Tibial nerve (tissue), 4 donors: ENCODE measurements around the gene IGF1R. TPM values are rescaled to one million over a fixed set of nuclear protein-coding genes. Genes with fewer than 3 reads are reported as not detected.

Experiments used
- DNase-seq, 2 donors: peaks; one replicate each; pipeline ENCODE4 v3.0.0-alpha.2; 2019; ENCODE audit warnings: low spot score in 2 of 2
- H3K27ac ChIP-seq, 4 donors: fragments of 200-600 bp; sonication (generic) in 3 of 4; one replicate each; pipeline ENCODE4 v1.5.1; 2017 to 2019; ENCODE audit warnings: mild to moderate bottlenecking in 1 of 4
- H3K27me3 ChIP-seq, 2 donors: fragments of 200-600 bp; sonication (generic) in 1 of 2; one replicate each; pipeline versions ENCODE4 v1.5.1 to v1.6.0; 2017 to 2019
- H3K36me3 ChIP-seq, 3 donors: fragments of 200-600 bp; sonication (generic); one replicate each; pipeline ENCODE4 v1.5.1; 2018 to 2019
- H3K4me1 ChIP-seq, 4 donors: fragments of 200-600 bp; sonication (generic) in 3 of 4; one replicate each; pipeline ENCODE4 v1.5.1; 2017 to 2019
- H3K4me3 ChIP-seq, 4 donors: fragments of 200-600 bp; sonication (generic) in 3 of 4; one replicate each; pipeline ENCODE4 v1.5.1; 2017 to 2019; ENCODE audit warnings: mild to moderate bottlenecking in 1 of 4, moderate library complexity in 1 of 4
- H3K9me3 ChIP-seq, 4 donors: fragments of 200-600 bp; sonication (generic) in 3 of 4; one replicate each; pipeline ENCODE4 v1.5.1; 2017 to 2019
- CTCF ChIP-seq, 5 experiments: fragments of 200-600 bp in 3 of 5; fragments of 450-650 bp in 2 of 5; sonication (generic) in 3 of 5; IDR thresholded peaks; one replicate each; pipeline ENCODE4 v1.5.1; 2016 to 2019; ENCODE audit warnings: antibody characterized with exemption in 5 of 5, mild to moderate bottlenecking in 3 of 5, moderate library complexity in 2 of 5
- EP300 ChIP-seq, 2 donors: sonication (generic); formaldehyde crosslinking; IDR thresholded peaks; one replicate each; pipeline ENCODE4 v1.6.1; 2017; ENCODE audit warnings: antibody characterized with exemption in 2 of 2, mild to moderate bottlenecking in 1 of 2
- POLR2A ChIP-seq, 2 donors: fragments of 450-650 bp; IDR thresholded peaks; one replicate each; pipeline ENCODE4 v1.6.1; 2017; ENCODE audit warnings: antibody characterized with exemption in 2 of 2, mild to moderate bottlenecking in 2 of 2, moderate library complexity in 2 of 2
- WGBS, 2 donors: methylation state at CpG; one replicate each; pipeline ENCODE4 v1.1.5; 2018; 5-methylcytosine and 5-hydroxymethylcytosine counted together
- total RNA-seq, 4 donors: library from RNA; depleted of rRNA; stranded (reverse); fragments of >200 nt; gene quantifications; one replicate each; pipeline ENCODE4 v1.1.0, GENCODE V29; 2016

Gene IGF1R
- total RNA-seq, 4 donors from 2014 or later, result 82.5 to 164 (median 111) TPM

GRCh38 chr15:98977441-98977840 is 329.1 kb downstream of the IGF1R start:
- Histone ChIP-seq H3K36me3 (no peaks in the 10 kb centered on the region), H3K27me3 (no peaks in the 10 kb centered on the region), H3K27ac (no peak overlapping the region), H3K9me3 (peaks cover 0 to 10% (median 0%) of the 10 kb centered on the region in 4 donors), H3K4me3 (no peak overlapping the region), H3K4me1 (peaks cover 0 to 5% (median 0%) of the 10 kb centered on the region in 4 donors)
- DNase-seq, result no peak
- TF ChIP-seq CTCF (IDR thresholded peaks at IDR 0.05) (no peak), EP300 (IDR thresholded peaks at IDR 0.05) (no peak), POLR2A (IDR thresholded peaks at IDR 0.05) (no peak)
- WGBS, 2 donors, result 93% methylated on average over 3 of the region's 3 CpGs

GRCh38 chr15:98978153-98978552 is 329.8 kb downstream of the IGF1R start:
- 86 to 98% methylated on average over 3 of the region's 3 CpGs for WGBS, 2 donors
- DNase-seq, result no peak
- Histone ChIP-seq H3K36me3 (no peaks in the 10 kb centered on the region), H3K9me3 (peaks cover 0 to 10% (median 0%) of the 10 kb centered on the region in 4 donors), H3K4me1 (peaks cover 0 to 9% (median 0%) of the 10 kb centered on the region in 4 donors), H3K27ac (no peak overlapping the region), H3K27me3 (no peaks in the 10 kb centered on the region), H3K4me3 (no peak overlapping the region)
- TF ChIP-seq CTCF (IDR thresholded peaks at IDR 0.05) (no peak), EP300 (IDR thresholded peaks at IDR 0.05) (no peak), POLR2A (IDR thresholded peaks at IDR 0.05) (no peak)

- WGBS, 2 donors, result 94 to 95% methylated on average over 4 of the region's 4 CpGs
- H3K36me3 ChIP-seq, result no peaks in the 10 kb centered on the region
- peaks cover 0 to 15% (median 0%) of the 10 kb centered on the region in 4 donors for H3K4me1 ChIP-seq
- DNase-seq, result no peak
- no peak overlapping the region for H3K27ac ChIP-seq
- H3K9me3 ChIP-seq, result peaks cover 0 to 10% (median 0%) of the 10 kb centered on the region in 4 donors
- H3K27me3 ChIP-seq, result no peaks in the 10 kb centered on the region
- TF ChIP-seq EP300 (IDR thresholded peaks at IDR 0.05) (no peak), CTCF (IDR thresholded peaks at IDR 0.05) (no peak), POLR2A (IDR thresholded peaks at IDR 0.05) (no peak)
- no peak overlapping the region for H3K4me3 ChIP-seq
Measured at GRCh38 chr15:98980899-98981228, 332.5 kb downstream of the IGF1R start.

- Histone ChIP-seq H3K4me3 (no peak overlapping the region), H3K4me1 (peaks cover 0 to 15% (median 0%) of the 10 kb centered on the region in 4 donors), H3K27ac (peak overlapping the region in 1 of 4 donors; percentile 33), H3K27me3 (no peaks in the 10 kb centered on the region), H3K36me3 (no peaks in the 10 kb centered on the region), H3K9me3 (peaks cover 0 to 12% (median 0%) of the 10 kb centered on the region in 4 donors)
- no peak for DNase-seq
- 68 to 80% methylated on average over 14 of the region's 14 CpGs for WGBS, 2 donors
- TF ChIP-seq EP300 (IDR thresholded peaks at IDR 0.05), result no peak
- TF ChIP-seq CTCF (IDR thresholded peaks at IDR 0.05), result no peak
- no peak for TF ChIP-seq POLR2A (IDR thresholded peaks at IDR 0.05)
Measured at GRCh38 chr15:98981851-98982722, 333.7 kb downstream of the IGF1R start.

- Histone ChIP-seq H3K36me3 (no peaks in the 10 kb centered on the region), H3K9me3 (peaks cover 0 to 2% (median 0%) of the 10 kb centered on the region in 4 donors), H3K4me3 (no peak overlapping the region), H3K27me3 (no peaks in the 10 kb centered on the region), H3K27ac (peak overlapping the region in 1 of 4 donors; percentile 41), H3K4me1 (peaks cover 0 to 15% (median 0%) of the 10 kb centered on the region in 4 donors)
- peak; percentile 32 to 78 for DNase-seq
- TF ChIP-seq CTCF (IDR thresholded peaks at IDR 0.05) (no peak), POLR2A (IDR thresholded peaks at IDR 0.05) (no peak), EP300 (IDR thresholded peaks at IDR 0.05) (peak; percentile 26 to 66)
- 17 to 24% methylated on average over 2 of the region's 2 CpGs for WGBS, 2 donors
Measured at GRCh38 chr15:98983334-98983733, 335.0 kb downstream of the IGF1R start.
